ENCODE data around the gene PRKD2. TPM values are rescaled to one million over a fixed set of nuclear protein-coding genes. Genes with fewer than 3 reads are reported as not detected.

The PRKD2 gene
- total and polyA plus RNA-seq, 2 of the 8 experiments (the other 6 are each of a cell fraction or from before 2014, with no cell fraction given): 24.4 to 63.8 TPM

- no peak overlapping the region for H3K4me2 ChIP-seq (ENCODE audit: insufficient read depth in 1 of 2, low read depth in 2 of 2, low read length in 2 of 2)
- FAIRE-seq: no peak
- H3K56ac ChIP-seq (replicated peaks; ENCODE audit: insufficient read length, low read depth, low read length): no peak overlapping the region
- peaks cover 3% of the 10 kb centered on the region for H3K79me1 ChIP-seq (ENCODE audit: low read depth, low read length)
- POLR2A ChIA-PET (ENCODE audit: partially characterized antibody): interaction anchor here (1.0 to 1.1 kb wide), 2 partner anchors 23 to 54 kb away, joined by 3 to 4 read pairs; no protein-coding TSS in a partner anchor
- no peak overlapping the region for H3K27ac ChIP-seq (ENCODE audit: low read depth, low read length)
- peaks cover 0 to 37% of the 10 kb centered on the region in 2 experiments; a peak in 2 of 4 replicates for H3K79me2 ChIP-seq (ENCODE audit: control insufficient read depth in 1 of 2, insufficient read depth in 2 of 2, low read length in 2 of 2)
- H2BK15ac ChIP-seq (ENCODE audit: low read length): no peak overlapping the region
- CTCF ChIA-PET (ENCODE audit: partially characterized antibody): interaction anchor here (0.6 to 15.8 kb wide), 4 partner anchors 16 to 28 kb away, joined by 4 to 188 read pairs (median 6); no protein-coding TSS in a partner anchor
- 91% methylated on average over 22 of the region's 23 CpGs; no CpG with 5 or more reads in 1 of the 2 experiments for WGBS, 2 experiments (ENCODE audit: extremely low coverage in 1 of 2, insufficient coverage in 1 of 2, insufficient read length in 1 of 2, insufficient replicate concordance in 2 of 2, low coverage in 1 of 2, low lambda C conversion rate in 2 of 2, missing lambda C conversion rate in 1 of 2)
- H4K20me1 ChIP-seq (replicated peaks in 1 of 2; ENCODE audit: control insufficient read depth in 1 of 2, insufficient read depth in 2 of 2, low read length in 2 of 2): peaks cover 27 to 48% of the 10 kb centered on the region in 2 experiments
- no peaks in the 10 kb centered on the region for H3K9me3 ChIP-seq (ENCODE audit: insufficient read depth in 2 of 2, low read depth in 1 of 2, low read length in 1 of 2)
- H3K23ac ChIP-seq (ENCODE audit: insufficient read length): no peak overlapping the region
- H3K4me1 ChIP-seq (replicated peaks in 1 of 4; ENCODE audit: control insufficient read depth in 3 of 4, insufficient read depth in 4 of 4, low read length in 3 of 4): no peaks in the 10 kb centered on the region
- peaks cover 32 to 66% (median 51%) of the 10 kb centered on the region in 4 experiments for H3K36me3 ChIP-seq (ENCODE audit: control insufficient read depth in 2 of 4, insufficient read depth in 4 of 4, low read length in 3 of 4)
- no peak overlapping the region for H3K4ac ChIP-seq (replicated peaks; ENCODE audit: insufficient read length, low read depth, low read length)
- no peak overlapping the region for H4K8ac ChIP-seq (ENCODE audit: extremely low read depth, insufficient read depth, low read length)
- no peak overlapping the region for H2BK20ac ChIP-seq (ENCODE audit: low read length)
- no peaks in the 10 kb centered on the region for H3K27me3 ChIP-seq (replicated peaks in 1 of 4; ENCODE audit: control insufficient read depth in 3 of 4, extremely low read depth in 1 of 4, insufficient read depth in 3 of 4, low read length in 3 of 4)
- no peak overlapping the region for H2BK12ac ChIP-seq (ENCODE audit: low read depth, low read length)
- H3K14ac ChIP-seq (ENCODE audit: insufficient read length): no peak overlapping the region
- no peak for DNase-seq (ENCODE audit: low read depth in 1 of 2, low spot score in 2 of 2)
- no peak overlapping the region for H3K18ac ChIP-seq (ENCODE audit: extremely low read depth, low read length)
- H3K23me2 ChIP-seq (ENCODE audit: low read depth, low read length): no peaks in the 10 kb centered on the region
- no peak overlapping the region for H2AFZ ChIP-seq (ENCODE audit: low read length)
- no peak overlapping the region; the same call in 1 of the 2 replicates for H2BK5ac ChIP-seq (ENCODE audit: low read depth, low read length)
- no peak overlapping the region for H3K4me3 ChIP-seq (ENCODE audit: extremely low read depth in 1 of 4, insufficient read depth in 2 of 4, low read depth in 3 of 4, low read length in 4 of 4)
- no peak overlapping the region for H2AK5ac ChIP-seq (ENCODE audit: low read depth, low read length)
- H2BK120ac ChIP-seq (replicated peaks; ENCODE audit: low read depth, low read length): no peak overlapping the region
- no peak overlapping the region for H3K9ac ChIP-seq (replicated peaks in 1 of 4; ENCODE audit: extremely low read depth in 1 of 4, low read depth in 3 of 4, low read length in 3 of 4)
- H4K91ac ChIP-seq (replicated peaks; ENCODE audit: insufficient read length, low read length): no peak overlapping the region
- H4K5ac ChIP-seq (ENCODE audit: insufficient read length, low read depth, low read length): no peak overlapping the region
- no peak for TF ChIP-seq USF2 (IDR thresholded peaks at IDR 0.05; ENCODE audit: low read length)
Observed at GRCh38 chr19:46732966-46733689, 16.2 kb upstream of the PRKD2 start.

Data from H1 (cell line).